HG02571 (cell line): ENCODE measurements around the gene ELOVL5.
"Not testable (repeated sequence)": the region's sequence is repeated elsewhere in the genome, so short reads cannot be mapped to it uniquely, and the experiment has no call there.

Source experiments
- ATAC-seq: cut with Tn5 transposase; IDR thresholded peaks from one replicate; pipeline ENCODE4 v1.9.1; 2021; ENCODE audit warnings: mild to moderate bottlenecking, moderate library complexity; ENCODE audit not compliant: unreplicated experiment

Gene ELOVL5

GRCh38 chr6:53306819-53307347 lies 41.9 kb downstream of the ELOVL5 start:
- ATAC-seq: peak; percentile 64

GRCh38 chr6:53306217-53306616 lies 42.5 kb downstream of the ELOVL5 start:
- ATAC-seq: not testable (repeated sequence)

- not testable (repeated sequence) for ATAC-seq
Measured at GRCh38 chr6:53305506-53306005, 43.2 kb downstream of the ELOVL5 start.

- not testable (repeated sequence) for ATAC-seq
Measured at GRCh38 chr6:53304953-53305352, 43.8 kb downstream of the ELOVL5 start.

GRCh38 chr6:53302678-53303360 lies 45.9 kb downstream of the ELOVL5 start:
- ATAC-seq: no peak

GRCh38 chr6:53301801-53302537 lies 46.8 kb downstream of the ELOVL5 start:
- no peak for ATAC-seq

- no peak for ATAC-seq
Measured at GRCh38 chr6:53300656-53301551, 47.8 kb downstream of the ELOVL5 start.

- ATAC-seq: no peak
Measured at GRCh38 chr6:53299331-53300005, 49.3 kb downstream of the ELOVL5 start.

GRCh38 chr6:53297004-53297403 lies 51.7 kb downstream of the ELOVL5 start:
- ATAC-seq: no peak

GRCh38 chr6:53295176-53295575 lies 53.6 kb downstream of the ELOVL5 start:
- no peak for ATAC-seq

- no peak for ATAC-seq
Measured at GRCh38 chr6:53294611-53295010, 54.1 kb downstream of the ELOVL5 start.

- no peak for ATAC-seq
Measured at GRCh38 chr6:53294095-53294494, 54.7 kb downstream of the ELOVL5 start.

- no peak for ATAC-seq
Measured at GRCh38 chr6:53293691-53294090, 55.1 kb downstream of the ELOVL5 start.

- ATAC-seq: no peak
Measured at GRCh38 chr6:53290537-53291510, 57.9 kb downstream of the ELOVL5 start.

- no peak for ATAC-seq
Measured at GRCh38 chr6:53287336-53288225, 61.2 kb downstream of the ELOVL5 start.

GRCh38 chr6:53284901-53285300 lies 63.8 kb downstream of the ELOVL5 start:
- no peak for ATAC-seq

GRCh38 chr6:53282741-53283140 lies 66.0 kb downstream of the ELOVL5 start:
- no peak for ATAC-seq

GRCh38 chr6:53282234-53282633 lies 66.5 kb downstream of the ELOVL5 start:
- peak; percentile 16 for ATAC-seq
